Measurements from ENCODE around the gene TTLL7.

DNA sequence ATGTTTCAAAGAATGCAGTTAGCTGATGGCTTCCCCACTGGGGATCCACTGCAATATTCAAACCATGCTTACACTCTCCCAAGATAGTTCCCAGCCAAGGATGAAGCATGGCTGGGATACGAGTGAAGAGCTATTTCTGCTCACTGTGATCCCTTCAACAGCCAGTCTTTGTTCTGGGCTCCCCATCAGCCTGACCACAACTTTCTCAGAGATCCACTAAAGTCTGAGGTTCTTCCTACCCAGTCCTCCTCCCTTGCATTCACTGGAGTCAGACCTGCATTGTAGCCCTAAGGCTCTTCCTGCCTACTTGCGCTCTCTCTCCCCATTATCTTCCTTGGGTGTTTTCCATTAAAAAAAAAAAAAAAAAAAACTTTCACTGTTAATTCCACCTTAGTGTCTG is 101.4 kb downstream of the TTLL7 start:
- TF ChIP-seq POLR2A (IDR thresholded peaks at IDR 0.05) = no peak
- TF ChIP-seq, protein P1, sequence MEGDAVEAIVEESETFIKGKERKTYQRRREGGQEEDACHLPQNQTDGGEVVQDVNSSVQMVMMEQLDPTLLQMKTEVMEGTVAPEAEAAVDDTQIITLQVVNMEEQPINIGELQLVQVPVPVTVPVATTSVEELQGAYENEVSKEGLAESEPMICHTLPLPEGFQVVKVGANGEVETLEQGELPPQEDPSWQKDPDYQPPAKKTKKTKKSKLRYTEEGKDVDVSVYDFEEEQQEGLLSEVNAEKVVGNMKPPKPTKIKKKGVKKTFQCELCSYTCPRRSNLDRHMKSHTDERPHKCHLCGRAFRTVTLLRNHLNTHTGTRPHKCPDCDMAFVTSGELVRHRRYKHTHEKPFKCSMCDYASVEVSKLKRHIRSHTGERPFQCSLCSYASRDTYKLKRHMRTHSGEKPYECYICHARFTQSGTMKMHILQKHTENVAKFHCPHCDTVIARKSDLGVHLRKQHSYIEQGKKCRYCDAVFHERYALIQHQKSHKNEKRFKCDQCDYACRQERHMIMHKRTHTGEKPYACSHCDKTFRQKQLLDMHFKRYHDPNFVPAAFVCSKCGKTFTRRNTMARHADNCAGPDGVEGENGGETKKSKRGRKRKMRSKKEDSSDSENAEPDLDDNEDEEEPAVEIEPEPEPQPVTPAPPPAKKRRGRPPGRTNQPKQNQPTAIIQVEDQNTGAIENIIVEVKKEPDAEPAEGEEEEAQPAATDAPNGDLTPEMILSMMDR (IDR thresholded peaks at IDR 0.05) = no peak
- no peak for TF ChIP-seq EP300 (IDR thresholded peaks at IDR 0.05)
